Measurements from ENCODE around the gene SLC27A2. TPM values are rescaled to one million over a fixed set of nuclear protein-coding genes. Genes with fewer than 3 reads are reported as not detected.

Gene SLC27A2
- total and polyA plus RNA-seq, 4 donors: 80.2 to 504 (median 216) TPM

DNA sequence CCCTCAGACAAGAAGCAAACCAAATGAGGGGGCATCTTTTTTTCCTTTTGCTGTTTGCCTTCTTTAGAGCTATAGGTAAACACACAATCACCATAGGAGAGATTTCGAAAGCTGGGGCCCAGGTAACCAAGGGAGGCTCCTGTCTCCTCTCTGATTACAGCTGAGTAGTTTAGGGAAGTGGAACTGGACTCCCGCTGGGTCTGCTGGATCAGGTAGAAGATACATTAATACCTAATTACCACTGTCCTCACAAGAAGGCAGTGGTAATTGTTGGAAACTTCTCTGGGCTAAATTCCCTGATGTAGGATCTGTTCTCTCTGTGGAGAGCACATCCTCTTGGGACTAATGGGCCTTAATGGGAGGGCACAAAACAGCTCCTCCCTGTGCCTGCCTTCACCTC is 50.8 kb downstream of the SLC27A2 start:
- 93% methylated on average over 2 of the region's 2 CpGs for WGBS

GRCh38 chr15:50233192-50233736 is 51.3 kb downstream of the SLC27A2 start:
- H3K9ac ChIP-seq (ENCODE audit: low read depth in 1 of 2, low read length in 2 of 2): no peak overlapping the region
- peaks cover 0 to 41% (median 16%) of the 10 kb centered on the region in 4 donors for H3K36me3 ChIP-seq (ENCODE audit: control insufficient read depth in 4 of 4, insufficient read depth in 3 of 4, low read depth in 1 of 4, low read length in 3 of 4)
- DNase-seq (ENCODE audit: low spot score): no peak
- H3K9me3 ChIP-seq (ENCODE audit: control insufficient read depth in 4 of 4, low read length in 3 of 4): no peaks in the 10 kb centered on the region
- no peak overlapping the region for H3K4me3 ChIP-seq (ENCODE audit: low read depth in 1 of 3, low read length in 3 of 3)
- no peaks in the 10 kb centered on the region for H3K27me3 ChIP-seq (ENCODE audit: control insufficient read depth in 4 of 4, insufficient read depth in 4 of 4, low read length in 3 of 4)
- peak overlapping the region in 1 of 2 donors; percentile 19 for H3K27ac ChIP-seq (ENCODE audit: low read depth in 1 of 2, low read length in 2 of 2)
- peaks cover 17 to 56% (median 44%) of the 10 kb centered on the region in 4 donors for H3K4me1 ChIP-seq (ENCODE audit: control insufficient read depth in 4 of 4, insufficient read depth in 4 of 4, low read length in 3 of 4)
- TF ChIP-seq, protein P1, sequence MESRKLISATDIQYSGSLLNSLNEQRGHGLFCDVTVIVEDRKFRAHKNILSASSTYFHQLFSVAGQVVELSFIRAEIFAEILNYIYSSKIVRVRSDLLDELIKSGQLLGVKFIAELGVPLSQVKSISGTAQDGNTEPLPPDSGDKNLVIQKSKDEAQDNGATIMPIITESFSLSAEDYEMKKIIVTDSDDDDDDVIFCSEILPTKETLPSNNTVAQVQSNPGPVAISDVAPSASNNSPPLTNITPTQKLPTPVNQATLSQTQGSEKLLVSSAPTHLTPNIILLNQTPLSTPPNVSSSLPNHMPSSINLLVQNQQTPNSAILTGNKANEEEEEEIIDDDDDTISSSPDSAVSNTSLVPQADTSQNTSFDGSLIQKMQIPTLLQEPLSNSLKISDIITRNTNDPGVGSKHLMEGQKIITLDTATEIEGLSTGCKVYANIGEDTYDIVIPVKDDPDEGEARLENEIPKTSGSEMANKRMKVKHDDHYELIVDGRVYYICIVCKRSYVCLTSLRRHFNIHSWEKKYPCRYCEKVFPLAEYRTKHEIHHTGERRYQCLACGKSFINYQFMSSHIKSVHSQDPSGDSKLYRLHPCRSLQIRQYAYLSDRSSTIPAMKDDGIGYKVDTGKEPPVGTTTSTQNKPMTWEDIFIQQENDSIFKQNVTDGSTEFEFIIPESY (IDR thresholded peaks at IDR 0.05): no peak
- no peak for TF ChIP-seq RXRA (IDR thresholded peaks at IDR 0.05)

More for the DNA sequence above, 50.8 kb downstream of the SLC27A2 start:
- TF ChIP-seq HNF4G (IDR thresholded peaks at IDR 0.05) (no peak), GABPA (IDR thresholded peaks at IDR 0.05 in 1 of 2, conservative IDR thresholded peaks at IDR 0.05 in 1 of 2) (no peak), YY1 (IDR thresholded peaks at IDR 0.05) (no peak), HNF4A (conservative IDR thresholded peaks at IDR 0.05) (no peak), RAD21 (IDR thresholded peaks at IDR 0.05) (no peak), FOXA2 (IDR thresholded peaks at IDR 0.05) (no peak), NR2F2 (IDR thresholded peaks at IDR 0.05) (no peak), SP1 (IDR thresholded peaks at IDR 0.05) (no peak), FOXA1 (IDR thresholded peaks at IDR 0.05) (no peak), EGR1 (IDR thresholded peaks at IDR 0.05; ENCODE audit: low read depth in 2 of 2) (no peak), RXRA (IDR thresholded peaks at IDR 0.05) (no peak), TAF1 (conservative IDR thresholded peaks at IDR 0.05) (no peak)
- TF ChIP-seq, protein P2, sequence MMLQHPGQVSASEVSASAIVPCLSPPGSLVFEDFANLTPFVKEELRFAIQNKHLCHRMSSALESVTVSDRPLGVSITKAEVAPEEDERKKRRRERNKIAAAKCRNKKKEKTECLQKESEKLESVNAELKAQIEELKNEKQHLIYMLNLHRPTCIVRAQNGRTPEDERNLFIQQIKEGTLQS (IDR thresholded peaks at IDR 0.05): no peak
- TF ChIP-seq, protein P1 (IDR thresholded peaks at IDR 0.05): no peak
- TF ChIP-seq, protein P3, sequence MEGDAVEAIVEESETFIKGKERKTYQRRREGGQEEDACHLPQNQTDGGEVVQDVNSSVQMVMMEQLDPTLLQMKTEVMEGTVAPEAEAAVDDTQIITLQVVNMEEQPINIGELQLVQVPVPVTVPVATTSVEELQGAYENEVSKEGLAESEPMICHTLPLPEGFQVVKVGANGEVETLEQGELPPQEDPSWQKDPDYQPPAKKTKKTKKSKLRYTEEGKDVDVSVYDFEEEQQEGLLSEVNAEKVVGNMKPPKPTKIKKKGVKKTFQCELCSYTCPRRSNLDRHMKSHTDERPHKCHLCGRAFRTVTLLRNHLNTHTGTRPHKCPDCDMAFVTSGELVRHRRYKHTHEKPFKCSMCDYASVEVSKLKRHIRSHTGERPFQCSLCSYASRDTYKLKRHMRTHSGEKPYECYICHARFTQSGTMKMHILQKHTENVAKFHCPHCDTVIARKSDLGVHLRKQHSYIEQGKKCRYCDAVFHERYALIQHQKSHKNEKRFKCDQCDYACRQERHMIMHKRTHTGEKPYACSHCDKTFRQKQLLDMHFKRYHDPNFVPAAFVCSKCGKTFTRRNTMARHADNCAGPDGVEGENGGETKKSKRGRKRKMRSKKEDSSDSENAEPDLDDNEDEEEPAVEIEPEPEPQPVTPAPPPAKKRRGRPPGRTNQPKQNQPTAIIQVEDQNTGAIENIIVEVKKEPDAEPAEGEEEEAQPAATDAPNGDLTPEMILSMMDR (IDR thresholded peaks at IDR 0.05; ENCODE audit: low read depth, low read length, missing input control): no peak
- no peak overlapping the region for H3K9ac ChIP-seq (ENCODE audit: low read depth in 1 of 2, low read length in 2 of 2)
- H3K27ac ChIP-seq (ENCODE audit: low read depth in 1 of 2, low read length in 2 of 2): no peak overlapping the region
- H3K27me3 ChIP-seq (ENCODE audit: control insufficient read depth in 4 of 4, insufficient read depth in 4 of 4, low read length in 3 of 4): no peaks in the 10 kb centered on the region
- H3K36me3 ChIP-seq (ENCODE audit: control insufficient read depth in 4 of 4, insufficient read depth in 3 of 4, low read depth in 1 of 4, low read length in 3 of 4): peaks cover 0 to 42% (median 16%) of the 10 kb centered on the region in 4 donors
- H3K4me1 ChIP-seq (ENCODE audit: control insufficient read depth in 4 of 4, insufficient read depth in 4 of 4, low read length in 3 of 4): peaks cover 17 to 51% (median 40%) of the 10 kb centered on the region in 4 donors
- no peak overlapping the region for H3K4me3 ChIP-seq (ENCODE audit: low read depth in 1 of 3, low read length in 3 of 3)
- no peaks in the 10 kb centered on the region for H3K9me3 ChIP-seq (ENCODE audit: control insufficient read depth in 4 of 4, low read length in 3 of 4)
- peak; percentile 31 for DNase-seq (ENCODE audit: low spot score)
